Mucosa of descending colon (tissue), 3 donors: ENCODE results near the gene KLF1. TPM values are rescaled to one million over a fixed set of nuclear protein-coding genes. Genes with fewer than 3 reads are reported as not detected.
A peak's percentile ranks its signal among the peaks of the same experiment; 100 is the strongest.

Experiments
- ATAC-seq: fragments of 200-7000 bp; cut with Tn5 transposase; one replicate; pipeline ENCODE4 v1.9.1; 2020; ENCODE audit warnings: mild to moderate bottlenecking, moderate library complexity
- DNase-seq, 3 donors: peaks; one replicate each; pipeline ENCODE4 v3.0.0-alpha.2; 2020
- H3K36me3 ChIP-seq: fragments of 200-600 bp; one replicate; pipeline ENCODE4 v1.8.0; 2021; ENCODE audit warnings: low read depth, mild to moderate bottlenecking
- H3K4me1 ChIP-seq: fragments of 200-600 bp; one replicate; pipeline ENCODE4 v1.8.0; 2021; ENCODE audit warnings: low read depth, mild to moderate bottlenecking
- H3K4me3 ChIP-seq: fragments of 200-600 bp; one replicate; pipeline ENCODE4 v1.8.0; 2021; ENCODE audit warnings: mild to moderate bottlenecking
- H3K9me3 ChIP-seq: fragments of 200-600 bp; one replicate; pipeline ENCODE4 v1.8.0; 2021; ENCODE audit warnings: mild to moderate bottlenecking
- intact Hi-C, 2 donors: fragments of 100-400 bp; cut with DNase I in 1 of 2; cut with micrococcal nuclease in 1 of 2; formaldehyde crosslinking; loops; one replicate each; pipeline versions ENCODE4 v1.11.0 to v1.11.1; 2022; cut with DNase I, micrococcal nuclease
- total RNA-seq, 3 donors: library from RNA; stranded (reverse); fragmentation: NEBNext Ultra II Directional in 2 of 3; extraction: Animal tissue kit (Norgen Biotek cat#: 25700) in 2 of 3; gene quantifications; one replicate each; pipeline versions ENCODE4 v1.2.1 to v1.2.4, GENCODE V29; 2021 to 2023
- TF ChIP-seq, protein P1 (sequence below): fragments of 200-600 bp; IDR thresholded peaks from one replicate; pipeline ENCODE4 v1.8.0; 2022; ENCODE audit warnings: antibody characterized with exemption, mild to moderate bottlenecking
- donor health status: DM: no; HTN: no; CAD: no; lungs with moderate emphysema.
- donor health status: DM: no; HTN: no; CAD: no.
- donor health status: DM: no; HTN: yes; CAD: no.

Gene KLF1
- total RNA-seq, 3 donors from 2014 or later: not detected

DNA sequence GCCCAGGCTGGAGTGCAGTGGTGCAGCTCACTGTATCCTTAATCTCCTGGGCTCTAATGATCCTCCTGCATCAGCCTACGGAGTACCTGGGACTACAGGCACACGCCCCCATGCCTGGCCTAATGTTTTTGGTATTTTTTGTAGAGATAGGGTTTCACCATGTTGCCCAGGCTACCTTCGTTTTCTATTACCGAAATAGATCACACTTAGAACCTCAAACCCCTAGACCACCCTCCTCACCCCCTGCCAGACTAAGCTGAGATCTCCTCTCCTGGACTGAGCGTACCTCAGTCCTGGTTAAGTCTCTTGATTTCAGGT lies 391 bp downstream of the KLF1 start:
- DNase-seq (no peak), ATAC-seq (no peak)
- TF ChIP-seq, protein P1, sequence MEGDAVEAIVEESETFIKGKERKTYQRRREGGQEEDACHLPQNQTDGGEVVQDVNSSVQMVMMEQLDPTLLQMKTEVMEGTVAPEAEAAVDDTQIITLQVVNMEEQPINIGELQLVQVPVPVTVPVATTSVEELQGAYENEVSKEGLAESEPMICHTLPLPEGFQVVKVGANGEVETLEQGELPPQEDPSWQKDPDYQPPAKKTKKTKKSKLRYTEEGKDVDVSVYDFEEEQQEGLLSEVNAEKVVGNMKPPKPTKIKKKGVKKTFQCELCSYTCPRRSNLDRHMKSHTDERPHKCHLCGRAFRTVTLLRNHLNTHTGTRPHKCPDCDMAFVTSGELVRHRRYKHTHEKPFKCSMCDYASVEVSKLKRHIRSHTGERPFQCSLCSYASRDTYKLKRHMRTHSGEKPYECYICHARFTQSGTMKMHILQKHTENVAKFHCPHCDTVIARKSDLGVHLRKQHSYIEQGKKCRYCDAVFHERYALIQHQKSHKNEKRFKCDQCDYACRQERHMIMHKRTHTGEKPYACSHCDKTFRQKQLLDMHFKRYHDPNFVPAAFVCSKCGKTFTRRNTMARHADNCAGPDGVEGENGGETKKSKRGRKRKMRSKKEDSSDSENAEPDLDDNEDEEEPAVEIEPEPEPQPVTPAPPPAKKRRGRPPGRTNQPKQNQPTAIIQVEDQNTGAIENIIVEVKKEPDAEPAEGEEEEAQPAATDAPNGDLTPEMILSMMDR: no peak
- peaks cover 8% of the 10 kb centered on the region for H3K9me3 ChIP-seq
- H3K4me1 ChIP-seq: peaks cover 15% of the 10 kb centered on the region
- no peak overlapping the region for H3K4me3 ChIP-seq
- no peaks in the 10 kb centered on the region for H3K36me3 ChIP-seq
- intact Hi-C loops: loop anchor here in 1 of 2 donors (10.0 kb wide), 1 partner anchor 58 kb away; the partner anchor contains the start of gene RAD23A

DNA sequence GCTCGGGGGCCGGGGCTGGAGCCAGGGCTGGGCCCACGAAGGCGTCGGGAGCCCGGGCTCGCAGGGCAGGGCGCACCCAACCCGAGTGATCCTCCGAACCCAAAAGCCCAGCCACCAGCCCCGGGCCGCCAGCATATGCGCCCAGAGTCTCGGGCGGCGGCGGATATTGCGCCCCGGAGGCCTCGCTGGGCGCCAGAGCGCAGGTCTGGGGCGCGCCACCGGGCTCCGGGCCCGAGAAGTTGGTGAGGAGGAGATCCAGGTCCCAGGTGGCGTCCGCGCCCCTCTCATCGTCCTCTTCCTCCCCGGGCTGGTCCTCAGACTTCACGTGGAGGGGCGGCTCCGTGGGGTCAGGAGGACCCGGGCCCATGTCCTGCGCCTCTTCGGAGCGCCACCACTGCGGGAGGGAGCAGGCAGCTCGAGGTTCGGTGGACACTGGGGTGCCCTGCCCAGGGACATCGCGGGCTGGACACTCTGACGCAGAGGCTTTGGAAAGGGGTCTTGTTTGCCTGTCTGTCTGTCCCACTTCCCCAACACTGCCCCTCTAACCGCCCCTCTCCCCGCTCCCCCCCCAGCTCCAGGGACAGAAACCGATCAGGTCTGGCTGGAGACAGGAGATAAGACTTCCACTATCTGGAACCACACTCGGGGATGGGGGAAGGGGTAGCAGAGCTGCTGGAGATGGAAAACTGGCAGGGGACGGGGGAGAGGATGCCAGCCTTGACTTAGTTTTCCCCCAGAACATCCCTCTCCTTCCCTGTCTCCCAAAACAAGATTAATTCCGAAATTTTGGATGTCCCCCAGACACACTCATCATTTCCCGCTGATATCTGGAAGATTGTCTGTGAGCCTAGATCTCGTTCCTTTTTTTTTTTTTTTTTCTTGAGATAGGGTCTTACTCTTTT lies 1.0 kb downstream of the KLF1 start:
- intact Hi-C loops: loop anchor here in 1 of 2 donors (10.0 kb wide), 1 partner anchor 59 kb away; the partner anchor contains the start of gene RAD23A
- ATAC-seq: peak; percentile 11

DNA sequence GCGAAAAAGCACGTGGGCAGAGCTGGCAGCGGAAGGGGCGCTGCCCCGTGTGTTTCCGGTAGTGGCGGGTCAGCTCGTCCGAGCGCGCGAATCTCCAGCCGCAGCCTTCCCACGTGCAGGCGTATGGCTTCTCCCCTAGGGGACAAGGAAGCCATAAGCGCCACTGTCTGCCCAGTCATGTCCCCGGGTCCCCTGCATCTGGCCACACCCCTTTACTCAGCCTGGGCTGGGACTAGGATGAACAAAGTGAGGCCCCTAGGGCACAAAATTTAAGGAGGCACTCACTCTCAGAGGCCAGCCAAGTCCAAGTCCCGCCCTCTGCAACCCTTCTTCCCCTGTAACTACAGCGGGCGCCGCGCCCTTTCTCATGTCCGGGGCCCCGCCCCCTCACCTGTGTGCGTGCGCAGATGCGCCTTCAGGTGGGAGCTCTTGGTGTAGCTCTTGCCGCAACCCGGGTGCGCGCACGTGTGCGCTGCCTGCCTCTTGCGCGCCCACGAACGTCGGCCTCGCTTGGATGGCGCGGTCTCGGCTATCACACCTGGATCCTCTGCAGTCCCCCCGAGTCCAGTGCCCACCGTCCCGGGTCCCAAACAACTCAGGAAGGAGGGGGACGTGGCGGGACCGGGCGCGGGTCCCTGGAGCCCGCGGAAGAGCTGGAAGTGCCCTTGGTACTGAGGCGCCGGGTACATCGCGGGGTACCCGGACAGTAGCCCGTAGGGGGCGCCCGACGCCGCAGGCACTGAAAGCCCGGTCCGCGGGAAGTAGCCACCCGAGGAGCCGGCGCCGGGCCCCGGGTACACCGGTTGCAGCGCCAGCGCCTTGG lies 1.9 kb downstream of the KLF1 start:
- peak; percentile 96 to 97 (median 97) for DNase-seq
- TF ChIP-seq, protein P1: peak; percentile 66
- Histone ChIP-seq H3K9me3 (peaks cover 8% of the 10 kb centered on the region), H3K36me3 (no peaks in the 10 kb centered on the region), H3K4me1 (peaks cover 16% of the 10 kb centered on the region), H3K4me3 (no peak overlapping the region)
- ATAC-seq: peak; percentile 87
- intact Hi-C loops: loop anchor here in 1 of 2 donors (10.0 kb wide), 1 partner anchor 60 kb away; the partner anchor contains the start of gene RAD23A

More for the DNA sequence above, 1.0 kb downstream of the KLF1 start:
- TF ChIP-seq, protein P1: no peak
- DNase-seq: peak in 2 of 3 donors; percentile 25 to 63
- Histone ChIP-seq H3K9me3 (peaks cover 8% of the 10 kb centered on the region), H3K36me3 (no peaks in the 10 kb centered on the region), H3K4me3 (no peak overlapping the region), H3K4me1 (peaks cover 14% of the 10 kb centered on the region)

DNA sequence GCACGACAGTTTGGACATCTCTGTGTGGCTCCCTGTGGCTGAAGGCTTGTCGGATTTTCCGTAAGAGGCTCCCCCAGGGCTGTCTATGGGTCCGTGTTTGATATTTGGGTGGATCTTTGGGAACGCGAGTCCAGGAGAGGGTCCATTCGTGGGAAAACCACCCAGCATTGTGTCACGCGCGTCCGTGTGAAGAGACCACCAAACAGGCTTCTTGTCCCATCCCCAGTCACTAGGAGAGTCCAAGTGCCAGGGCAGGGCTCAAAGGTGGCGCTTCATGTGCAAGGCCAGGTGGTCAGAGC lies 2.4 kb downstream of the KLF1 start:
- intact Hi-C loops: loop anchor here in 1 of 2 donors (10.0 kb wide), 1 partner anchor 60 kb away; the partner anchor contains the start of gene RAD23A
- DNase-seq: no peak
- Histone ChIP-seq H3K9me3 (peaks cover 8% of the 10 kb centered on the region), H3K36me3 (no peaks in the 10 kb centered on the region), H3K4me3 (no peak overlapping the region), H3K4me1 (peaks cover 18% of the 10 kb centered on the region)
- no peak for ATAC-seq
- TF ChIP-seq, protein P1: no peak

DNA sequence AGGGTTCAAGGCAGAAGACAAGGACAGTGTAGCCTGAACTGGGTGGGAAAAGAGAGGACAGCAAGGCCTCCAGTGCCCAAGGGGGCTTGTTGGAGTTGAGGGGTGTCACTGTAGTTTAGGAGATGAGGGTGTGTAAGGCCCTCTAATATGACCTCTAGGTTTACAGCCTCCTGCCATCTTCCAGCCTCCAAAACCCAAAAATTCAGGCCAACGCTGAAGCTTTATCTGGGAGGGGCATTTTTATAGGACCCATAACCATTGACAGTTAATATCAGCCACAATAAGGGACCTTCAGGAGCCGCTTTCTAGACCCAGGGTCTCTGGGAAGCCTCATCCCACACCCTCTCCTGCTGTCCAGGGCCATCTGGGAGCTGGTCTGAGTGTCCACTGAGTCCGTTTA lies 2.8 kb downstream of the KLF1 start:
- Histone ChIP-seq H3K9me3 (peaks cover 8% of the 10 kb centered on the region), H3K4me3 (no peak overlapping the region), H3K36me3 (no peaks in the 10 kb centered on the region), H3K4me1 (peaks cover 18% of the 10 kb centered on the region)
- ATAC-seq: no peak
- intact Hi-C loops: loop anchor here in 1 of 2 donors (10.0 kb wide), 1 partner anchor 61 kb away; the partner anchor contains the start of gene RAD23A
- TF ChIP-seq, protein P1: no peak
- DNase-seq: no peak
